Neural cell (in vitro differentiated cells): Measurements from ENCODE around the gene SEC61B.

Source experiments
- EP300 ChIP-seq: fragments of 450-650 bp; conservative IDR thresholded peaks from 2 replicates; pipeline ENCODE4 v1.6.1; 2014; ENCODE audit warnings: antibody characterized with exemption, mild to moderate bottlenecking, moderate library complexity; ENCODE audit not compliant: poor library complexity, severe bottlenecking
- EZH2 ChIP-seq: fragments of 200-600, 300-800 bp; shearing (Covaris generic), sonication (generic); IDR thresholded peaks from 2 replicates; pipeline ENCODE4 v1.6.1; 2014; ENCODE audit warnings: antibody characterized with exemption, low read length, borderline replicate concordance, mild to moderate bottlenecking; ENCODE audit not compliant: insufficient read depth, poor library complexity, severe bottlenecking
- MXI1 ChIP-seq: fragments of 450-650 bp; conservative IDR thresholded peaks from 2 replicates; pipeline ENCODE4 v1.6.1; 2014; ENCODE audit warnings: antibody characterized with exemption, mild to moderate bottlenecking; ENCODE audit not compliant: poor library complexity, severe bottlenecking
- POLR2AphosphoS5 ChIP-seq: IDR thresholded peaks from 2 replicates; pipeline ENCODE4 v1.6.1; 2012
- RAD21 ChIP-seq: fragments of 450-650 bp; conservative IDR thresholded peaks from 2 replicates; pipeline ENCODE4 v1.6.1; 2014; ENCODE audit warnings: antibody characterized with exemption, mild to moderate bottlenecking, moderate library complexity
- SMC3 ChIP-seq: fragments of 450-650 bp; conservative IDR thresholded peaks from 2 replicates; pipeline ENCODE4 v1.6.1; 2014; ENCODE audit warnings: antibody characterized with exemption, mild to moderate bottlenecking, moderate library complexity; ENCODE audit not compliant: poor library complexity
- TF ChIP-seq, protein P1 (sequence below): fragments of 450-650 bp; IDR thresholded peaks from 2 replicates; pipeline ENCODE4 v1.5.1; 2014; ENCODE audit warnings: antibody characterized with exemption, mild to moderate bottlenecking, moderate library complexity; ENCODE audit not compliant: poor library complexity, severe bottlenecking

DNA sequence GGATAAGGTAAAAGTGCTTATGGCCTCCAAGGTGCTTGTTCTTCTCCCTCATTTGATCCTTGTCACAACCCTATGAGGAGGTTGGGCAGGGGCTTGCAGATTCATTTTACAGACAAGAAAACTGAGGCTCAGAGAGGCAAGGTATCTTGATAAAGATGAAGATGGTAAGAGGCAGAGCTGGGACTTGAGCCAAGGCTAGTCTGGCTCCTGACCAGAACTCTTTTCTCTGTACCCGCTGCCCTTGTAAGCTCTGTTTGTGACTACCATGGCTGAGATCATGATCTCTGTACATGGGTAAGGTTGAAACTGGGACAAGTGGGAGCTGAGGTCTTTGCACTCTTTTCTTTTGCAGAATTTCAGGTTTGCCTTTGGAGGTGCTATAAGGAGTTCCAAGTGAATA lies 33.6 kb downstream of the SEC61B start:
- TF ChIP-seq, protein P1, sequence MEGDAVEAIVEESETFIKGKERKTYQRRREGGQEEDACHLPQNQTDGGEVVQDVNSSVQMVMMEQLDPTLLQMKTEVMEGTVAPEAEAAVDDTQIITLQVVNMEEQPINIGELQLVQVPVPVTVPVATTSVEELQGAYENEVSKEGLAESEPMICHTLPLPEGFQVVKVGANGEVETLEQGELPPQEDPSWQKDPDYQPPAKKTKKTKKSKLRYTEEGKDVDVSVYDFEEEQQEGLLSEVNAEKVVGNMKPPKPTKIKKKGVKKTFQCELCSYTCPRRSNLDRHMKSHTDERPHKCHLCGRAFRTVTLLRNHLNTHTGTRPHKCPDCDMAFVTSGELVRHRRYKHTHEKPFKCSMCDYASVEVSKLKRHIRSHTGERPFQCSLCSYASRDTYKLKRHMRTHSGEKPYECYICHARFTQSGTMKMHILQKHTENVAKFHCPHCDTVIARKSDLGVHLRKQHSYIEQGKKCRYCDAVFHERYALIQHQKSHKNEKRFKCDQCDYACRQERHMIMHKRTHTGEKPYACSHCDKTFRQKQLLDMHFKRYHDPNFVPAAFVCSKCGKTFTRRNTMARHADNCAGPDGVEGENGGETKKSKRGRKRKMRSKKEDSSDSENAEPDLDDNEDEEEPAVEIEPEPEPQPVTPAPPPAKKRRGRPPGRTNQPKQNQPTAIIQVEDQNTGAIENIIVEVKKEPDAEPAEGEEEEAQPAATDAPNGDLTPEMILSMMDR: no peak
- no peak for TF ChIP-seq MXI1
- no peak for TF ChIP-seq EP300
- no peak for TF ChIP-seq EZH2
- TF ChIP-seq POLR2AphosphoS5: no peak
- TF ChIP-seq SMC3: no peak
- TF ChIP-seq RAD21: no peak
